ENCODE data around the gene ODAD2. TPM values are rescaled to one million over a fixed set of nuclear protein-coding genes. Genes with fewer than 3 reads are reported as not detected.
"Not testable (repeated sequence)": the region's sequence is repeated elsewhere in the genome, so short reads cannot be mapped to it uniquely, and the experiment has no call there.

ODAD2 gene
- 0.83 TPM for total RNA-seq
- long read RNA-seq = 0 reads

- DNase-seq (ENCODE audit: low spot score) = no peak
- intact Hi-C loops (cut with DNase I) = no loop called here
Measured at GRCh38 chr10:27998954-27999275, at the start of gene ODAD2. Gene ODAD2 (minus strand): TSS chr10:27999079. CDS start chr10:27995142, 3,937 bp downstream.

- intact Hi-C loops (cut with DNase I) = no loop called here
- no peak for DNase-seq (ENCODE audit: low spot score)
Measured at GRCh38 chr10:28047061-28047460, 48.2 kb upstream of the ODAD2 start.

GRCh38 chr10:28046579-28046978, 47.7 kb upstream of the ODAD2 start:
- intact Hi-C loops (cut with DNase I) = no loop called here

GRCh38 chr10:28043941-28044340, 45.1 kb upstream of the ODAD2 start:
- DNase-seq (ENCODE audit: low spot score) = no peak
- intact Hi-C loops (cut with DNase I) = no loop called here

More at GRCh38 chr10:28046579-28046978, 47.7 kb upstream of the ODAD2 start:
- DNase-seq (ENCODE audit: low spot score) = no peak

- DNase-seq (ENCODE audit: low spot score) = no peak
- intact Hi-C loops (cut with DNase I) = no loop called here
Measured at GRCh38 chr10:28036587-28036986, 37.7 kb upstream of the ODAD2 start.

GRCh38 chr10:28020993-28021982, 22.4 kb upstream of the ODAD2 start:
- intact Hi-C loops (cut with DNase I) = no loop called here
- DNase-seq (ENCODE audit: low spot score) = no peak

- intact Hi-C loops (cut with DNase I) = no loop called here
Measured at GRCh38 chr10:28020080-28020860, 21.4 kb upstream of the ODAD2 start.

GRCh38 chr10:28014651-28015050, 15.8 kb upstream of the ODAD2 start:
- intact Hi-C loops (cut with DNase I) = no loop called here
- DNase-seq (ENCODE audit: low spot score) = no peak

More at GRCh38 chr10:28020080-28020860, 21.4 kb upstream of the ODAD2 start:
- no peak for DNase-seq (ENCODE audit: low spot score)

GRCh38 chr10:28012990-28013515, 14.2 kb upstream of the ODAD2 start:
- intact Hi-C loops (cut with DNase I) = no loop called here
- DNase-seq (ENCODE audit: low spot score) = no peak

GRCh38 chr10:28010821-28011220, 11.9 kb upstream of the ODAD2 start:
- intact Hi-C loops (cut with DNase I) = no loop called here
- DNase-seq (ENCODE audit: low spot score) = no peak

- no peak for DNase-seq (ENCODE audit: low spot score)
- intact Hi-C loops (cut with DNase I) = no loop called here
Measured at GRCh38 chr10:28008054-28008453, 9.2 kb upstream of the ODAD2 start.

GRCh38 chr10:28001353-28001752, 2.5 kb upstream of the ODAD2 start:
- intact Hi-C loops (cut with DNase I) = no loop called here

GRCh38 chr10:27998178-27998953, 513 bp downstream of the ODAD2 start:
- no peak for DNase-seq (ENCODE audit: low spot score)
- intact Hi-C loops (cut with DNase I) = no loop called here

More at GRCh38 chr10:28001353-28001752, 2.5 kb upstream of the ODAD2 start:
- no peak for DNase-seq (ENCODE audit: low spot score)

- intact Hi-C loops (cut with DNase I) = no loop called here
- no peak for DNase-seq (ENCODE audit: low spot score)
Measured at GRCh38 chr10:27997865-27998177, 1.1 kb downstream of the ODAD2 start.

GRCh38 chr10:27995311-27995710, 3.6 kb downstream of the ODAD2 start:
- intact Hi-C loops (cut with DNase I) = no loop called here
- no peak for DNase-seq (ENCODE audit: low spot score)

- intact Hi-C loops (cut with DNase I); DNase-seq (ENCODE audit: low spot score): not testable (repeated sequence)
Measured at GRCh38 chr10:27989357-27989756, 9.5 kb downstream of the ODAD2 start.

- DNase-seq (ENCODE audit: low spot score) = no peak
- intact Hi-C loops (cut with DNase I) = no loop called here
Measured at GRCh38 chr10:27986821-27987220, 12.1 kb downstream of the ODAD2 start.

- DNase-seq (ENCODE audit: low spot score) = no peak
- intact Hi-C loops (cut with DNase I) = no loop called here
Measured at GRCh38 chr10:27982875-27983543, 15.9 kb downstream of the ODAD2 start.

- no peak for DNase-seq (ENCODE audit: low spot score)
- intact Hi-C loops (cut with DNase I) = no loop called here
Measured at GRCh38 chr10:27981744-27982143, 17.1 kb downstream of the ODAD2 start.

Measured in cardiac septum (tissue), 1 donor.